Naive thymus-derived CD4-positive, alpha-beta T cell (primary cell): ENCODE results near the gene PRODH. TPM values are rescaled to one million over a fixed set of nuclear protein-coding genes. Genes with fewer than 3 reads are reported as not detected.
"Not testable (repeated sequence)": the region's sequence is repeated elsewhere in the genome, so short reads cannot be mapped to it uniquely, and the experiment has no call there.

Source experiments
- ATAC-seq: fragments of 150-1000 bp; cut with Tn5 transposase; 2 replicates; pipeline ENCODE4 v1.10.0; 2021; ENCODE audit warnings: mild to moderate bottlenecking, moderate library complexity
- CTCF ChIA-PET: fragments of 350-600 bp; sonication (Branson Sonifier 250); formaldehyde crosslinking; loops from one replicate; lab custom pipeline; 2021; ENCODE audit warnings: antibody characterized with exemption; lab: Charles Lee
- POLR2A ChIA-PET: fragments of 350-600 bp; sonication (Branson Sonifier 250); formaldehyde crosslinking; loops from one replicate; lab custom pipeline; 2021; ENCODE audit warnings: antibody characterized with exemption, inconsistent platforms; lab: Charles Lee
- DNase-seq, 9 donors: peaks; one replicate each; pipeline versions ENCODE4 v3.0.0 to v3.0.0-alpha.2; 2020 to 2022; ENCODE audit warnings: mixed read lengths in 1 of 9
- H3K27ac ChIP-seq: one replicate; pipeline ENCODE4 v1.7.0; 2013; ENCODE audit warnings: mild to moderate bottlenecking, low read depth, low read length, moderate library complexity
- H3K27me3 ChIP-seq, 2 donors: one replicate each; pipeline ENCODE4 v1.7.0; 2013; ENCODE audit warnings: low read length in 2 of 2, mild to moderate bottlenecking in 2 of 2, moderate library complexity in 2 of 2; ENCODE audit not compliant: control insufficient read depth in 2 of 2, insufficient read depth in 2 of 2
- H3K36me3 ChIP-seq, 3 experiments: 1 replicate in 2 of 3; 2 replicates in 1 of 3; pipeline ENCODE4 v1.7.0; 2013; ENCODE audit warnings: low read length in 3 of 3, mild to moderate bottlenecking in 3 of 3, moderate library complexity in 1 of 3; ENCODE audit not compliant: insufficient read depth in 3 of 3, control insufficient read depth in 2 of 3
- H3K4me1 ChIP-seq, 2 donors: one replicate each; pipeline ENCODE4 v1.7.0; 2013; ENCODE audit warnings: low read length in 2 of 2, mild to moderate bottlenecking in 2 of 2, moderate library complexity in 1 of 2; ENCODE audit not compliant: control insufficient read depth in 2 of 2, insufficient read depth in 2 of 2
- H3K4me3 ChIP-seq: 2 replicates; pipeline ENCODE4 v1.7.0; 2013; ENCODE audit warnings: mild to moderate bottlenecking, low read length
- H3K9me3 ChIP-seq, 3 experiments: 1 replicate in 2 of 3; 2 replicates in 1 of 3; pipeline ENCODE4 v1.7.0; 2013; ENCODE audit warnings: low read length in 3 of 3; ENCODE audit not compliant: control insufficient read depth in 2 of 3
- H3K27ac Mint-ChIP-seq, 9 donors: one replicate each; pipeline ENCODE4 v1.8.0; 2020 to 2022; ENCODE audit warnings: mixed read lengths in 9 of 9, mild to moderate bottlenecking in 8 of 9, moderate library complexity in 5 of 9, inconsistent platforms in 2 of 9
- H3K27me3 Mint-ChIP-seq, 5 donors: one replicate each; pipeline ENCODE4 v1.8.0; 2021 to 2022; ENCODE audit warnings: mixed read lengths in 5 of 5, mild to moderate bottlenecking in 1 of 5
- H3K36me3 Mint-ChIP-seq, 5 donors: one replicate each; pipeline ENCODE4 v1.8.0; 2020 to 2022; ENCODE audit warnings: mixed read lengths in 5 of 5, mild to moderate bottlenecking in 3 of 5, inconsistent platforms in 1 of 5
- H3K4me1 Mint-ChIP-seq, 7 donors: one replicate each; pipeline ENCODE4 v1.8.0; 2020 to 2022; ENCODE audit warnings: mixed read lengths in 7 of 7, mild to moderate bottlenecking in 3 of 7, inconsistent platforms in 1 of 7
- H3K4me3 Mint-ChIP-seq, 10 donors: one replicate each; pipeline ENCODE4 v1.8.0; 2020 to 2022; ENCODE audit warnings: mild to moderate bottlenecking in 10 of 10, mixed read lengths in 10 of 10, moderate library complexity in 6 of 10, inconsistent platforms in 2 of 10
- H3K9me3 Mint-ChIP-seq, 11 donors: one replicate each; pipeline ENCODE4 v1.8.0; 2020 to 2022; ENCODE audit warnings: mixed read lengths in 11 of 11, mild to moderate bottlenecking in 4 of 11, inconsistent platforms in 1 of 11, moderate library complexity in 1 of 11
- intact Hi-C, 2 donors: fragments of 100-400 bp; cut with micrococcal nuclease; formaldehyde crosslinking; loops; one replicate each; pipeline ENCODE4 v1.15.1; 2023
- polyA plus RNA-seq, 2 donors: library from polyadenylated mRNA; unstranded; fragments of 300-500 nt; fragmentation: Illumina TruSeq; gene quantifications; one replicate each; pipeline ENCODE4 v1.2.3, GENCODE V29; 2021
- total RNA-seq, 6 experiments: library from RNA in 5 of 6; stranded (reverse) in 5 of 6; gene quantifications; 1 replicate in 5 of 6; 2 replicates in 1 of 6; pipeline ENCODE4 v1.2.3 and lab custom pipeline; 2021 to 2026

PRODH gene
- total and polyA plus RNA-seq, 7 experiments from 2014 or later: 0.04 to 0.51 (median 0.24) TPM; not detected in 2

DNA sequence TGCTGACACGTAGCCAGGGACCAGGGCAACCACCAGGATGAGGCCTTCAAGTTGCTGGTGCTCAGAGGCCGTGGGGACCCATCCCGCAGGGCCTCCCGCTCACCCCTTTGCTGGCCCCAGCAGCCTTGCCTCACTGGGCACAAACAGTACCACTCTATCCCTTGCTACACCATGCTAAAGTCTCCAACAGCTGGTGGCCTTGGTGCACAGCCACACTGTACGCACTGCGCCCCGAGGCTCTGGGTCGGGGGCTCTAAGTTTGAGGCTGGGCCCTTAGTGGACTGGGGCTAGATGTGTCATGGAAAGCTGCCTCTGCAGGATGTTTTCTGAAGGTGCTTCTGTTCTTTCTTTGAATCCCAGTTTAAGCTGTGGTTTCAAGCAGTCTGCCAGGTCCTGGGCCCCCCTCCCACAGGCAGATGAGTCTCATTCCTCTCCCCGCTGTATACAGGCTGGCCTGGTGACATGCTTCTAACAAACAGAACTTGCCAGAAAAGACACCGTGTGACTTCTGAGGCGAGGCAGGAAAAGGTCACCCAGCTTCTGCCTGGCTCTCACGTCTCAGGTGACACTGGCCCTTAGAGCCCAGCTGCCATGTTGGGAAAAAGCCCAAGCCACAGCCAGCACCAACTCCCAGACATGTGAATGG, 15.7 kb downstream of the PRODH start:
- H3K27ac Mint-ChIP-seq, H3K36me3 ChIP-seq, H3K4me1 ChIP-seq, H3K4me3 Mint-ChIP-seq, intact Hi-C loops, H3K27me3 ChIP-seq, ATAC-seq, H3K9me3 Mint-ChIP-seq, H3K4me3 ChIP-seq, POLR2A ChIA-PET, H3K36me3 Mint-ChIP-seq, DNase-seq, H3K27ac ChIP-seq, H3K27me3 Mint-ChIP-seq, H3K9me3 ChIP-seq, H3K4me1 Mint-ChIP-seq, CTCF ChIA-PET: not testable (repeated sequence)

DNA sequence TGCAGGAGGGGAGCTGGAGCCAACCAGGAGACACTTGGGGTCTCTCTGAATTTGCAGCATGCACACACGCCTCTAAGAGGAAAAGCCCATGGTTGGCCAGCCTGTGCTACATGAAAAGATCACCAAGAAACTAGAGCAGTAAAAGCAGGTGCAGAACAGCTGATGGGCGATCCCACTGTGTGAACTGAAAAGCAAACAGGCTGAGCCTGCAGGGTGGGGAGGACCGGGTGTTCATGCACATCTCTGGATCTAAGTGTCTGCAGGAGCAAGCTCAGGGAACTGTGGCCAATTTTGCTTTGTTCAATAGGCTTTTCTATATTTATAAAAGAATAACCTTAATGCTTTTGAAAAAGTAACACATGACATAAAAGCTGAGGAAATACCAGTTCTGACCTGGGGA, 18.3 kb downstream of the PRODH start:
- DNase-seq, H3K27ac Mint-ChIP-seq, H3K27me3 Mint-ChIP-seq, ATAC-seq, H3K4me1 ChIP-seq, H3K36me3 ChIP-seq, POLR2A ChIA-PET, H3K9me3 Mint-ChIP-seq, CTCF ChIA-PET, H3K36me3 Mint-ChIP-seq, intact Hi-C loops, H3K4me1 Mint-ChIP-seq, H3K4me3 ChIP-seq, H3K4me3 Mint-ChIP-seq, H3K9me3 ChIP-seq, H3K27me3 ChIP-seq, H3K27ac ChIP-seq: not testable (repeated sequence)

DNA sequence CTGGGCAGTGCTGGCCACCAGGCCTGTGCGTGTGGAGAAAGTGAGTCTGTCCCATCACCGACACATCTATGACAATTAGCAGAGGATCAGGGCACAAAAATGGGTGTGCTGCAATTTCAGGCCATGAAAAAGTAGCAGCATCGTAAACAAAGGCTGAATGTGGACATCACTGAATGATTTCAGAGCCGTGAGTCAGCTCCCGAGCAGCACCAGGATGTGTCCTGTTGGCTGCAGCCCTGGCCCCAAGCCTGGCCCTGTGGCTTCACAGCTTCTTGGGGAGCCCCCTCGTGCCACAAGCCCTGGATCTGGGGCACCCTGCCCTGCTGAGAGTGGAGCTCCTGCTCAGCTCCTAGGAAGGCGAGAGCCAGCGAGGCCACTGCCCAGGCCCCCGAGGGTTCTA, 20.5 kb downstream of the PRODH start:
- H3K36me3 Mint-ChIP-seq, H3K27me3 ChIP-seq, DNase-seq, POLR2A ChIA-PET, H3K9me3 Mint-ChIP-seq, H3K27ac Mint-ChIP-seq, H3K9me3 ChIP-seq, H3K27ac ChIP-seq, ATAC-seq, H3K36me3 ChIP-seq, H3K27me3 Mint-ChIP-seq, H3K4me1 Mint-ChIP-seq, intact Hi-C loops, H3K4me1 ChIP-seq, H3K4me3 ChIP-seq, H3K4me3 Mint-ChIP-seq, CTCF ChIA-PET: not testable (repeated sequence)

DNA sequence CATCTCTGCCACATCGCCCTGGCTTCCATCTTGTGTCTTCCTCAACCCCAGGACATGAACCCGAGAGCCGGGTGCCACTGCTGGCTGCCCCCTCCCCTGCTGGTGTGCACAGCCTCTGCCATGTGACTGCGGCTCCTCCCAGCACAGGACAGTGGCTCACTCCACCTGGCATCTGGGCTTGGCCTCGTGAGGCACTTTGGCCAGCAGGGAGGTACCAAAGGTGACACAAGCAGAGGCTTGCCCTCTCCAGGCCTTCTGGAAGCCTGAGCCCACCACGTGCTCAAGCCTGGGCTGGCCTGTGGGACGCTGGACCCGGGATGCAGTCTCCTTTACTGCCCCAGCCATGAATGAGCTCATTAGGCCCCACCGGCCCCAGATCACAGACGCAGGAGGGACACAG, 21.5 kb downstream of the PRODH start:
- H3K27me3 Mint-ChIP-seq, H3K4me1 ChIP-seq, H3K9me3 Mint-ChIP-seq, H3K27ac Mint-ChIP-seq, H3K36me3 Mint-ChIP-seq, H3K27ac ChIP-seq, H3K4me3 ChIP-seq, H3K27me3 ChIP-seq, ATAC-seq, POLR2A ChIA-PET, DNase-seq, H3K4me1 Mint-ChIP-seq, H3K9me3 ChIP-seq, H3K36me3 ChIP-seq, CTCF ChIA-PET, intact Hi-C loops, H3K4me3 Mint-ChIP-seq: not testable (repeated sequence)

DNA sequence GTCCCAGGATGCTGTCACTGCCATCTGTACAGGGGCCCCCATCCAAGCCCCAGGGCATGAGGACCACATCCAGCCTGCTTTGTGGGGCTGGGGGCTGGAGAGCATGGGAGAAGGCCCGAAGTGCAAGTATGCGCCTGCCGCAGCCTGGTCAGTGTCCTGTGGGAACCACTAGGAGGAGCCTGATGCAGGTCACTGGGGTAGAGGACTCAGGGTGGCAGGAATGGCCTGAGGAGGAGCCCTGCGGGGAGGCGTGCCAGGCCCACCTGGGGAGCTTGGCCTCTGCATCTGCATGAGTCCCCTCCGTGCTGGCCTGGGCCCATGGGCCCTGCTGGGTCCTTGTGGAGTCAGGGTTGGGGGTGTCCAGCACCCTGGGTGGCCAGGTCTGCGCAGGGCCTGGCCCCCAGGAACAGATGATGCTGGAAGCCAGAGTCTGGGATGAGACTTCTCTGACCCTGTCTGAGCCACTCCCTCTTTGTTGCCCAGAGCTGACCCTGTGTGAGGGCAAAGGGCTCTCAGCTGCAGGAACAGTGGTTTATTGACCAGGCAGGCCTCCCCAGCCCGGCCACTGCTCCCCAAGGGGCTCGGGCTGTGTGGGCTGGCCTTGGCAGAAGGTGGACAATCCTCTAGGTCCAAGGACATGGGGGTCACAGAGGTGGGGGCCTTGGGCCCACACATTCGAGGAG, 23.7 kb downstream of the PRODH start:
- intact Hi-C loops, H3K9me3 Mint-ChIP-seq, H3K27me3 Mint-ChIP-seq, ATAC-seq, H3K4me1 Mint-ChIP-seq, H3K27ac Mint-ChIP-seq, CTCF ChIA-PET, H3K36me3 Mint-ChIP-seq, H3K4me1 ChIP-seq, H3K36me3 ChIP-seq, H3K4me3 ChIP-seq, POLR2A ChIA-PET, DNase-seq, H3K27me3 ChIP-seq, H3K27ac ChIP-seq, H3K4me3 Mint-ChIP-seq, H3K9me3 ChIP-seq: not testable (repeated sequence)

DNA sequence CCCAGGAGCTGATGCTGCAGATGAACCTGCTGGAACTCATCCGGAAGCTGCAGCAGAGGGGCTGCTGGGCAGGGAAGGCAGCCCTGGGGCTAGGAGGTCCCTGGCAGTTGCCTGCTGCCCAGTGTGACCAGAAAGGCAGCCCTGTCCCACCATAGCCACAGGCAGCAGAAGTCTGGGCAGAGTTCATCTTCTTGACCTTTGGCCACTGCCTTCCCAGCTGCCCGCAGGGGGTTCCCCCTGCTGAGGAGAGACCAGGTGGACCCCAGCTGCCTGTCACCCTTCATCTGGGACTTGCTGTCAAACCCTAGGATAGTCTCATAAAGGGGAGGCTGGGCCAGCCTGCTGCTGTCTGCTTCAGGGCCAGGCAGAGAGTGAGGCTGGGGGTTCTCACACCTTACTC, 24.6 kb downstream of the PRODH start:
- H3K36me3 ChIP-seq, intact Hi-C loops, H3K27me3 ChIP-seq, H3K4me1 ChIP-seq, H3K27ac ChIP-seq, H3K4me1 Mint-ChIP-seq, CTCF ChIA-PET, ATAC-seq, H3K4me3 ChIP-seq, H3K27ac Mint-ChIP-seq, H3K9me3 ChIP-seq, H3K4me3 Mint-ChIP-seq, H3K36me3 Mint-ChIP-seq, H3K9me3 Mint-ChIP-seq, POLR2A ChIA-PET, H3K27me3 Mint-ChIP-seq, DNase-seq: not testable (repeated sequence)

DNA sequence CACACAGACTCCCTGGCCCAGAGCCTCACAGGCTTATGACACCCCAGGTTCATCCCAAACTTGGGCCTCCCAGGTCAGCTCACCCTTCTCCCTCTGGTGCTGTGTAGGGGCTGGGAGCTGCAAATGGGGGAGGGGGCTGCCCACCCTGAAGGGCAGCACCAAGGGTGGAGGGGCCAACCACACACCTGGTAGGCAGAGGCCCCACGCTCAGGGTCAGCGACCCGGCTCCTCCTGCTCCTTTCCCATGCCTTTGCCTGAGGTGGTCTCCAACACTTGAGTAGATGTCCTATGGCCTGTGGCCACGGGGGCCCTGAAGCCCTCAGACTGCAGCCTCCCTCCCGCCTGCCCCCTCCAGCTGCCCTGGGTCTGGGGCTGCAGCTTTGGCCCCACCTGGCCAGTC, 26.5 kb downstream of the PRODH start:
- no peaks in the 10 kb centered on the region for H3K4me1 ChIP-seq
- H3K36me3 ChIP-seq: no peaks in the 10 kb centered on the region
- no peak for DNase-seq
- H3K4me3 Mint-ChIP-seq: no peak overlapping the region
- H3K36me3 Mint-ChIP-seq: no peaks in the 10 kb centered on the region
- intact Hi-C loops: no loop called here
- H3K9me3 ChIP-seq: no peaks in the 10 kb centered on the region
- H3K27ac Mint-ChIP-seq: no peak overlapping the region
- no peaks in the 10 kb centered on the region for H3K27me3 ChIP-seq
- no peak overlapping the region for H3K27ac ChIP-seq
- H3K4me1 Mint-ChIP-seq: no peaks in the 10 kb centered on the region
- H3K4me3 ChIP-seq: no peak overlapping the region
- ChIA-PET CTCF (no interaction called here), POLR2A (no interaction called here)
- no peak for ATAC-seq
- H3K27me3 Mint-ChIP-seq: no peaks in the 10 kb centered on the region
- H3K9me3 Mint-ChIP-seq: no peaks in the 10 kb centered on the region
